Globus pallidus (tissue), 1 donor: ENCODE data around the gene GPC1.
A peak's percentile ranks its signal among the peaks of the same experiment; 100 is the strongest.

Source experiments
- DNase-seq: peaks from one replicate; pipeline ENCODE4 v3.0.0-alpha.2; 2015; ENCODE audit warnings: low spot score

GPC1 gene

DNA sequence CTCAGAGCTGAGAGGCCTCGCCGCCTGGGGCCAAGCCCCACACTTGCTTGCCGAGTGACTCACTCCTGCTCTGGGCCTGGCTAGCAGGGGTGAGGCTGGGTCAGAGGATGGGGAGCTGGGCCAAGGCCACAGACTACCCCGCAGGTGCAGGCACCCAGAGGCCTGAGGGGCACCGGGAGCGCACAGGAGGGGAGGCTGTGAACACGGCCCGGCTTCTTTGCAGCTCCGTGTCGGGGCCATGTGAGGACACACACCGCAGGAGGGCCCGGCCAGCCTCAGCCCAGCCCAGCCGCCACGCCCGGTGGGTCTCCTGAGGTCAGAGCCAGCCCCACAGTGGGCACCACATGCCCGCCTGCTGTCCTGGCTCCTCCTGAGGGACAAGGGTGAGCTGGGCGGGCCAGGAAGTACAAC is 8.4 kb downstream of the GPC1 start:
- DNase-seq, result no peak

DNA sequence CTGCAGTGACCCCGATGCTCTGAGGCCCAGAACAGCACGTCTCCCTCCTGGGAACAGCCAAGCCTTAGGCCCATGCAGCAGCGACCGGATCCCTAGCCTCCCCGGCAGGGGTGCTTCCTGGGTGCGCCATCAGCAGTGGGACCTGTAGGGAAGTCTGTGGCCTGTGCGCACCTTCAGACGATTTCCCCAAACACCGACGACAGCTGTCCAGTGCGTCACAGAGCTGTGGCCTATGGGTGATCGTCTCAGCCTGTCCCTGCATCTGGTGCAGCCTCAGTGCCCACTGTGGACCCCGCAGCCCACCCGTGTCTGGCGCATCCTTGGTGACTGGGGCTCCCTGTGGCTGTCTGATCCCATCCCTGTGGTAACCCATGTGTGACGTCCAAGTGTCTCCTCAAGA is 9.0 kb downstream of the GPC1 start:
- DNase-seq, result no peak

DNA sequence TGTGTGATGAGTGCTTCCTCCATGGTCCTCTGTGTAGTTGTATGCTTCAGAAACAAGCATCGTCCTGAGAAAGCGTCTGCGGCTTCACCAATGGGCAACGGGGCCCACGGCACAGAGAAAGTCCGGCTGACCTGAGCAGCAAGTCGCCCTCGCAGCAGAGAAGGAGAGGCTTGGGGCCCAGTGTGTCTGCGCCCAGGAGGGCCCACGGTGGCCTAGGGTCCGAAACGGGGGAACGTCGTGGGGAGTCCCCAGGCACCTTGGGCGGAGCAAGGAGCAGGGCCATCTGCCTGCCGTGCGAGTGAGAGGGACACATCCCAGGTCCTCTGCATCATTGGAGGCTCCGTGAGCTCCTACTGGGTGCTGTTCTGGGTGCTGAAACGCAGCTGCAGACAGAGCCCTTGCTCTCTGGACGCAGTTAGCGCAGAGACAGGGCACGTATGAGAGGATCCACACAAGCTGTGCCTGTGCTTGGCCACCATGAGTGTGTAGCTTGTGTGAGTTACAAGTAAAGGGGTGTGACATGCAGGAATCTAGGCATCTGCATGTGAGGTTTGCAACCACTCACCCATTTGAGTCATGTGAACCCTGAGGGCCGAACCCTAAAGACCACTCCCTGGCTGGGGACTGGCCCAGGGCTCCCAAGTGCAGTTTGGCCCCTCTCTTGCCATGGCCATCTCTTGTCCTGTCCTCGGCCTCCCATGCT is 10.6 kb downstream of the GPC1 start:
- no peak for DNase-seq

DNA sequence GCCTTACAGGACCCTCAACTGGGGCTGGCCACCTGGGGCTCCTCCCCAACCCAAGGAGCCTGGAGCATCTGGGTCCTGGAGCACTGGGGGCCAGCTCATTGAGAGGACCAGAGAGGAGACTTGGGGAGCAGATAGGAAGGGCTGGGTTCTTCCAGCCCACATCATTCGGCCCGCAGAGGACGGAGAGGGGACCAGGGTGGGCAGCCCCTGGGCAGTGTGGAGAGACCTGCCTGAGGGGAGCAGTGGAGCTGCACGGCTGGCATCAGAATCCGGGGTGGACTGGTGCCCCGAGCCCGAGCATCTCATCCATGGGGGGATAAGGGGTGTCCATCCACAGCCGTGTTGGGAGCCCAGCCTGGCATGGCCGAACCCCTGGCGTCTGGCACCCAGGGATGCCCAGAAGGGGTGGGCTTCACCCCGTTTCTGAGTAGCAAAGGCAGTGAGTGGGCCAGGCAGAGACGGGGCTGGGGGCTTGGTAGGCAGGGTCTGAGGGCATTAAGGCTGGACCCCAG is 11.3 kb downstream of the GPC1 start:
- DNase-seq, result no peak

DNA sequence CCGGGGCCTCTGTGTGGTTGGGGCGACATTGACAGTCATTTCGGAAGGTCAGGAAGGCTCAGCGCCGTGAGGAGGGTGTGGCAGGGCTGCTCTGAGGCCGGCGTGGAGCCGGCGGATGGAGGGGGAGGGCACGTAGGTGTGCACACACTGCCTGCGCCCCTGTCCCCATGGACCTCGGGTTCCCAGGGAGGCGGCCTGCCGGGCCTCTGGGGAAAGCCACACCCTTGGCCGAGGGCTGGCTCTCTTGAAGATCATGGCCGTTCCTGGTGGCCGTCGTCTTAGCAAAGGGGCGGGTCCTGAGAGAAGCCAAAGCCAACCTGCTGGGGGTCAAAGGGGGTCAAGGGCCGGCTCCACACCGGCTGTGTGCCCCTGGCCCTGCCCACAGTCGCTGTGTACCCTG is 11.9 kb downstream of the GPC1 start:
- no peak for DNase-seq

DNA sequence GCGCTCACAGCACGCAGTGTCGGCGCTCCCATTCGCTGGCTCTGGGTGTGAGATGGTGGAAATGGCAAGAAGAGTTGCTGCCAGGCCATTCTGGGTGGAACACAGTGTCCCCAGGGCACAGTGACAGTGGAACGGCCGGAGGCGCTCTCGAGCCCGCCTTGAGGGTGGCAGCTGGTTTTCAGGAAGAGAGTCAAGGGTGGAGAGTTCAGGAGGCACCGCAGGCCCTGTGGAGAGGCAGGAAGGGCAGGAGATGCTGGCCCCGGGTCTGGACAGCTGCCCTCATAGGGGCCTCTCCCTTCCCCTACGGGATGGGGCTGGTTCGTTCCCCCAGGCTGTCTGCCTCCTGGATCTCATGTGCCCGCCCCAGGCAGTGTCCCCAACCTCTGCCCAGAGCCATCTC is 12.5 kb downstream of the GPC1 start:
- no peak for DNase-seq

DNA sequence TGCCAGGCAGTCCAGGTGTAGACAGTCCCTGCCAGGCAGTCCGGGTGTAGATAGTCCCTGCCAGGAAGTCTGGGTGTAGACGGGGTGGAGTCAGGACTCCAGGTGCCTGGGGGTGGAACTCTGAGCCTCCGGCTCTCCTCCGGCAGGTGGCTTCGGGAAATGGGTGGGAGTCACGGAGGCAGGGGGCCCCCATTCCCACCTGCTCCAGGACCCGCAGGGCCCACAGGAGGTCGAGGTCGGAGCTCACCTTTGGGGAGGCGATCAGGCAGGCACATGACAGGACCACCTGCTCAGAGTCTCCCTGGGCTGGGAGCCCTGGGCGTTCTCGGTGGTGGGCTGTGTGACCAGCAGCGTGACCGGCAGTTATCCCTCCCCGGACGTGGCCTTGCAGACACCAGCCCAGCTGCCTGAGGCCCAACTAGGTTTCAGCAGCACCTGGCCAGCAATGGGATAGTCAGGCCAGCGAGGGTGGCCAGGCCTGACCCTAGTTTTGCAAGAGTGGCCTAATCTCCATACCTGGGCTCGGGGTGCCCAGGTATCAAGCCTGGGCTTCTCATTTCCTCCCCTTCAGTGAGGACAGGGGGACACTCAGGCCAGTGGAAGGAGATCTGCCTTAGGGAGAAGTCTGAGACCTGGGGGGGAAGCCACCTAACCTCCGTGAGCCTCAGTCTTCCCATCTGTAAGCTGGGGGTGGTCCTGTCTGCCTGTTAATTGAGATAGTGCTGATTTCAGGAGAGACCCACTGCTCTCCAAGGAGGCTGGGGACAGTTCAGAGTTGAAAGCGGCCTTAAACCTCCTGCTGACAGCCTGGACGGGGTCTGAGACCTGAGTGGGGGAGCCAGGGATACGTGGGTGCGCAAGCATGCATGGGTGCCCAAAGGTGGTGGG is 13.2 kb downstream of the GPC1 start:
- DNase-seq, result no peak

DNA sequence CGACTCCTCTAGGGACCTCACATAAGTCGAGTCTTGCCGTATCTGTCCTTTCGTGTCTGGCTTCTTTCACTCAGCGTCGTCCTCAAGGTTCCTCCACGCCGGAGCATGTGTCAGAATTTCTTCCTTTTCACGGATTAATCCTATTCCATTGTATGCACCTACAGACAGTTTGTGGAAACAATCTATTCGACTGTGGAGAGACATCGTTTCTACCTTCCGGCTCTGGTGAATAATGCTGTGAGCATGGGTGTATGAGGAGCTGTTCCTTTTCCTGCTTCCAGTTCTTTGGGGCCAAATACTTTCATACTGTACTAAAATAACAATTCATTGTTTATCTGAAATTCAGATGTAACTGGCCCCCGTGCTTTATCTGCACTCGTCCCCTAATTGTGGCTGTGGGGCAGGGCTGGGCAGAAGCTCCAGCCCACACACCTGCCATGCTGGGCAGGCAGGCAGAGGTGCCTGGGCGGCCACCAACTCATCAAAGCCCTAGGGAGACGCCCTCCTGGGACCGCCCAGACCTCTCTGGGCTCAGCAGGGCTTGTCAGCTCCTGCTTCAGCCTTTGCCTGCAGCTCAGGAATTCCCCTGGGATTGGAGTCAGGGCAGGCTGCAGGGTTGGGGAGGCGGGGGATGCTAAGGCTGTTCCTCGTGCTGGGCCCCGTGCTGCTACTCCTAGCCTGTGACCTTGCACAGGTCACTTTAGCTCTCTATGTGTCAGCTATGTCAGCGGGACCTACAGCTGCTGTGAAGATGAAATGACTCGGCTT is 14.5 kb downstream of the GPC1 start:
- no peak for DNase-seq

DNA sequence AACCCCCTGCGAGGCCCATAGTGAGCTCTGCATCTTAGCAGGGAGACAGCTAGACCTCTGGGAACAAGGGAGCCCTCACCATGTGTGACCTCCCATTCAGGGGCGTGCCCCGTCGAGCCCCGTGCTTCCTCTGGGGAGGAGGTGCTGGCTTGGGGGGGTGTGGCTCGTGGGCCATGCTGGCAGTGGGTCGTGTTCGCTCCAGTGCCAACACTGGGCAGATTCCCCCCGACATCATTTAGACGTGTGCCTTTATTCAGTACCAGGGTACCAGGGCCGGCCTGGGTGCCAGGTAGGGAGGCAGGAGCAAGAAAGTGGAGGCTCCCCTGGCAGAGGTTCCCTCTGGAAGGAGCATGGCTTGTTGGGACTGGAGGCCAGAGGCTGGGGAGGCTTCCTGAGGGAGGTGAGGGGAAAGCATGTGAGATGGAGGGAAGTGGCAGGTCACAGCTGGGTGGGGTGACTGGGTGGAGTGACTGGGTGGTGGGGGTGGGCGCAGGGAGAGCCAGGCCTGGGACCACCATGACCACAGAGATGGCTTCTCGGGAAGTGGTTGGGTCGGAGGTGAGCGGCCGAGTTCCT is 15.2 kb downstream of the GPC1 start:
- no peak for DNase-seq

DNA sequence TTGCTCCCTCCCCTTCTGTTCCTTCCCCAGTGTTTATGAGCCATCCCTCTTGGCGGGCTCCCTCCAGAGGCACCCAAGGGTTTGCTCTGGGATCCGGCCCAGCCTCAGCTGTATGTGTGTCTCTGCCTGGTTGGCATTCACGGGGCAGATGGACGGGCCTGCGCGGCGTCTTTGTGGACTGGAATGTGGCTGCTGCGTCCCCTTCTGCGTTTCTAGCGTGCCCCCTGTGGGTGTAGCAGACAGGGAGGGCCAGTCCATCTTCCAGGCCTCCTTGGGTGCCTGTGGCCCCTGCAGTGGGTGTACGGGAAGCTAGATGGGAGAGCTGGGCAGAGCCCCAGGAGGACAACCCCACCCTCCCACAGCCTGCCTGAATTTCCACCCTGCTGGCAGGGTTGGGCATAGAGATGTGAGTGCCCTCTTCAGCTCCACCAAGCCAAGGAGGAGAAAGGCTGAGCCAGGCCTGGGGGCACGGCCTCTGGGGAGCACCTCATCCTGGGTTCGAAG is 15.7 kb downstream of the GPC1 start:
- DNase-seq, result peak; percentile 52

DNA sequence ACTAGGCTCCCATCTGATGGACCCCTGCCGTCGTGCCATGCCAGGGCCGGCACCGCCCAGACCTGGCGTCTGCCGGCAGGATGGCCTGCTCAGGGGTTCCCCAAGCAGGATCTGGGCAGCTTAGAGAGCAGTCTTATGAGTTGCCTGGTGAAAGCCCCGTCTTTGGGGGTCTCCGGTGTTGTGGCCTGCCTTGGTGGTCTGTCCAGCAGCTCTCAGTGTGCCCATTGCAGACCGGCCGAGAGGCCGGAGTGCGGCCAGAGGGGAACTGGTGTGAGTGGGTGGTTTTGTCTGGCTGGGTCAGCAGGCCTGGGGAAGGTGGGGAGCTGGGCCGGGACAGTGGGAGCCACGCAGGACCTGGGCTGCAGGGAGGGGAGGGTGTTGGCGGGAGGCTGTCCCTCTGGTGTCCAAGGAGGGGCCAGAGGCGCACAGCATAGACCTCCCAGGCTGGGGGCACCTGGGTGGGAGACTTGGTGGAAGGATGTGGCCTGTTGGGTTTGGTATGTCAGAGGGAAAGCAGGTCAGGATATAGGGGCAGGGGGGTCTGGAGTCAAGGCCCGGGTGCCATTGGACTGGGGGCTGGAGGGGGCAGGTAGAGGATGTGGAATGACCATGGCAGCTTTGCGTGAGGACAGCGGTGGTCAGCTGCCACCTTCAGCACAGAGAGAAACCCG is 16.5 kb downstream of the GPC1 start:
- no peak for DNase-seq

DNA sequence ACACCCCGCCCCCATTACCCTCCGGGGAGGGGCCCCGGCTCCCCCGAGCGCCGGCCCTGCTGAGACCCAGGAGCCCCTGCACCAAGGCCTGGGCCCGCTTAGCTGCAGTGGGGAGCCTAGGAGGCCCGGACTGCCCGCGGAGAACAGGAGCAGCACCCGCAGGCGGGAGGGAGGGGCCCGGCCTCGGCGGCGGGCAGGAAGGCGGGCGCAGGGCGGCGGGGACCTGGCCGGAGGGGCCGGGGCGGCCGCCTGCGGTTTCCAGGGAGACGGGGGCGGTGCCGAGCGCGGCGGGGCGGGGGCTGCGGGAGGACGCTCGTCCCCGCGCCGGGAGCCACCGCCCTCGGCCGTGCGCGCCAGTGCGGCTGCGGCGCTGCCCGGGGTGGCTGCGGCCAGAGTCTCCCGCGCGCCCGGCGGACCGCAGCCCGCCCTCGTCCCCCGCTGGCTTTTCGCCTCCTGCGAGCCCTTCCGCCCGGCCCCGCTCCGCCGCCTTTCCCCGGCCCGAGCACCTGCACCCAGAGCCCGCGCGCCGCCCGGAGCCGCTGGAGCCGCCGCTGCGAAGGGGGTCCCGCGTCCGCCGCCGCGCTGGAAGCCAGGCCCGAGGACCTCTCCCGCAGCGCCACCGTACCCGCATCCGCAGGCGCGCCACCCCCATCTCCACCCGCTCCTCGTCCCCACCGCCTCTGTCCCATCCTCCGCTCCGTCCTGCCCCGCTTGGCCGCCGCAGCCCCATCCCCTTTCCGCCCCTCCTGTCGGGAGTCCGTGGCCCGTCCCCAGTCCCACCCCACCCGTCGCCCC is 17.2 kb downstream of the GPC1 start:
- peak; percentile 66 for DNase-seq

DNA sequence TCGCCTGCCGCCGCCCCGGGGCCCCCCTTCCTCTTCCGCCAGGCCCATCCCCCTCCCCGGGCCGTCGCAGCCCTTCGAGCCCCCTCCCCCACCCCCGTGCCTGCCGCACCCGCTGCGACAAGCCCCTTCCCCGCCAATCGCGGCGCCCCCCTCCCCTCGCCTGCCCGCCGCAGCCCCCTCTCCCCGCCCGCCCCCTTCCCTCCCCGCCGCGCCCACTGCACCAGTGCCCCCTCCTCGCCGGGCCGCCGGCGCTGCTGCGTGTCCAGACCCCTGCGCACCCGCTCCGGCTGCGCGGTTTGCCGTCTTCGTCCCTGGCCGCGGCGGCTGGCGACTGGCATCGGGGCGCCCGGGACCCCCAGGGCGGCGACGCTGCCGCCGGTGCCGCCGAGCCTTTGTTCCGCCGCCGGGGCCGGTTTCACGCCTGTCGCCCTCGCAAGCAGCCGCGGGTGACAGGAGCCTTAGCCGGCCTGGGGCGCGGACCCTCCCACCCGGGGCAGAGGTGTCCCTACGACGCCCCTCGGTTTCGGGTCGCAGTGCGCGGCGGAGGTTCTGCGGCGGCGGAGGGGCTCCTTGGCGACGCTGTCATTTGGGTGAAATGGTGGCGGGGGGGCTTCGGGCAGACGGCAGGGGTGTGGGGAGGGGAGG is 18.1 kb downstream of the GPC1 start:
- no peak for DNase-seq

DNA sequence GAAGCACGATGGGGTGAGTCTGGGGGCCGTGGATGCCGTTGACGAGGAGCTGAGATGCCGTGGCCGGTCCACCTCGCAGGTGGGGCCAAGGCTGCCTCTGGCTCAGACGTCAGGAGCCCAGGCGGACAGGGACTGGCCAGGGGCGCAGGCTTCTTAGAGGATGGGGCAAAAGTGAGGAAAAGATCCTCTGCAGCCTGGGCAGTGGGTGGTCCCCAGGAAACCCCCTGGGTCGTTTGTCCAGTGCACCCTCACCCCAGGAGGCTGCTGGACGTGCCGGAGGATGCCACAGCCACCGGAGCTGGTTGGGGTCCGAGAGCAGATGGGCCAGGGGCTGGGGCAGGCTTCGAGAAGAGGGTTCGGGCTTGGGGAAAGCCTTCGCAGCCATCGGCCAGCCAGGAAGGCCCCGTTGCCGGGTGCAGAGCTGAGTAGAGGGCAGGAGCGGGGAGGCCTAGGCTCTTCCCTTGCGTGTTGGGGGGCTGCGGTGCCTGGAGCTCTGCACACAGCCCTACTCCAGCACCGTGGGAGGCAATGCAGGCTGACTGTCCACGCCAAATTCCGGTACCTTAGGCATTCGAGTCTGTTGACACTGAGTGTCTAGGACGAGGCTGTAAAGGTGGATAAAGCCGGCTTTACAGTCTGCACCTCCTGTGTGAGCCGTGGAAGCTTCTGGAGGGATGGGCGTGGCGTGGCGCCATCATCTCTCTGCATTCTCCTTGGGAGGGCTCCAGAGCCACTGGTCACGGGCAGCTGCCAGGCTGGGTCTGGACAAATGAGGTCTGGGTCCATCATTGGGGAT is 18.8 kb downstream of the GPC1 start:
- no peak for DNase-seq

DNA sequence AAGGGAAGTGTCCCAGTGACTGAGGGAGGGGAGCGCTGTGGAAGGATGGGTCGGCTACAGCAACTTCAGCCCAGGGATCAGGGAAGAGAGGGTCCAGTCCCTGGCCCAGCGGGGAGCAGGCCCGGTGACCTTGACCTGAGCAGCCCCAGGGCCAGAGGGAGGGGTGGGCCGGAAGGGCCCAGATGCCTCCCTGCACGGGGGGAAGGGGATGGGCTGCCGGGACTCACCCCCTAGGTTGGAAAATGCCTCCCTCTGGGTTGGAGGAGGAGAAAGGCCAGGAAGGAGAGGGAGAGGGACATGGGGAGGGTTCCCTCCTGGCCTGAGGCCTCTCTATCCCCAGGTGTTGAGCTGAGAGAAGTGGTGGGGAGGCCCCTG is 19.8 kb downstream of the GPC1 start:
- DNase-seq, result no peak

DNA sequence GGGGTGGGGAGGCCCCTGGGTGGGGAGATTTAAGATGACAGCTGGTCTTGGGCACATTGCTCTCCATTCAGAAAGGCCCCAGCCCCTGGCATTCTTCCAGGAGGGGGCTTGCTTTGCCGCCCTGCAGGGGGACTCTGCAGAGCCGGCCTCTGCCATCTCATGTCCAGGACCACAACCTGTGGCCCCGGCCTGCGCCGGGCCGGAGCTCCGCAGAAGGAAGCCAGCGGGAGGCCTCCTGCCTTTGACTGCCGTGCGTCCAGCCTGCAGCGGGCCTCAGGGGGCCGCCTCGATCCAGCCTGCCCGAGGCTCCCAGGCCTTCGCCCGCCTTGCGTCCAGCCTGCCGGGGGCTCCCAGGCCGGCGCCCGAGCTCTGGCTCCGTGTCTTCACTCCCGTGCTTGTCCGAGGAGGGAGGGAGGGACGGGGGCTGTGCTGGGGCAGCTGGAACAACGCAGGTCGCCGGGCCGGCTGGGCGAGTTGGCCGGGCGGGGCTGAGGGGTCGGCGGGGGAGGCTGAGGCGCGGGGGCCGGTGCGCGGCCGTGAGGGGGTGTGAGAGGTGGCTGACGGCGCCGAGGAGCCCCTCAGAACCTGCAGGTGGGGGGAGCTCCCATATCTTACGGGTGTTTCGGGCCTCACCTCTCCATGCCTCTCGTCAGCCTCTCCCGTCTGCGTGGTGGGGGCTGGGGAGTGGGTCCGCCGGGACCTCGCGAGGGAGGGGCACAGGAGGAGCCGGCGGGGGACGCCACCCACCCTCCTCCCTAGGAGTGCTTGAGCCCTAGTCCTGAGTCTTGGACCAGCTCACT is 20.4 kb downstream of the GPC1 start:
- DNase-seq, result no peak

DNA sequence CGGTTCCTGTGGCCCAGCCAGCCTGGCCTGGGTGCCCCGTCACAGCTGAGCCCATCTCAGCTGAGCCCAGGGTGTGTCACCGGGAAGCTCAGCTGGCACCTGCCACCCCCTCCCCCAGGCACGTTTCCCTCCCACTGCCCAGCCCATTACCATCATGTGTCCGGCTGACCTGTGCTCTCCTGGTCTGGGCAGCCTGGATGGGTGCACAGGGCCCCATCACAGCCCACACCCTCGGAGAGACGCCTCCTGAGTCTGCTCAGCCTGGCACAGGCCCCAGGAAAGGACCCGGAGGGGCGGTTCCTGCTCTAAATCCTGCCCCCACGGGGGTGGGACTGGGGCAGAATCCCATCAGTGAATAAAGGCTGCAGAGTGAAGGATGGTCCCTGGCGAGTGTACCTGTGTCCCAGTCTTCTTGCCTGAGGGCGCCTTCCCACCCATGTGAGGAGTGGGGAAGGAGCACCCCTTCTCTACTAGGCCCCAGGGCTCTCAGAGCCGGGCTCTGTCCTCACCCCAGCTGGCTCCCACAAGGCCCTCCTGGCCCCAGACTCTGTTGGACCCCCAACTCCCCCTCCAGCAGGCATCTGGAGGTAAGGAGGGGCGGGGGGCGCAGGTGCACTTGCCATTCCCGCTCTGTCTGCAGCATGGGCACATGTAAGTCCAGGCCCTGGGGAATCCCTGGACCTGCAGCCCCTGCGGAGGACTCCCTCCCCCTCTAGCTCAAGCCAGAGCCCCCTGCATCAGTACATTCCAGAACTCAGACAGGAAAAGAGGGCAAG is 21.2 kb downstream of the GPC1 start:
- no peak for DNase-seq
